ENCODE data around the gene OSMR.

The OSMR gene

GRCh38 chr5:38874948-38875456, 29.2 kb downstream of the OSMR start:
- no peak for DNase-seq

GRCh38 chr5:38878391-38879077, 32.7 kb downstream of the OSMR start:
- DNase-seq: no peak

GRCh38 chr5:38879078-38879460, 33.3 kb downstream of the OSMR start:
- no peak for DNase-seq

GRCh38 chr5:38883842-38884241, 38.0 kb downstream of the OSMR start:
- DNase-seq: no peak

- no peak for DNase-seq
Observed at GRCh38 chr5:38885208-38885607, 39.4 kb downstream of the OSMR start.

- no peak for DNase-seq
Observed at GRCh38 chr5:38888041-38888440, 42.2 kb downstream of the OSMR start.

GRCh38 chr5:38889424-38889823, 43.6 kb downstream of the OSMR start:
- DNase-seq: no peak

GRCh38 chr5:38891563-38891962, 45.8 kb downstream of the OSMR start:
- no peak for DNase-seq

GRCh38 chr5:38892363-38892762, 46.6 kb downstream of the OSMR start:
- no peak for DNase-seq

- DNase-seq: no peak
Observed at GRCh38 chr5:38896760-38897159, 50.9 kb downstream of the OSMR start.

- no peak for DNase-seq
Observed at GRCh38 chr5:38899936-38900335, 54.1 kb downstream of the OSMR start.

- DNase-seq: no peak
Observed at GRCh38 chr5:38905516-38905915, 59.7 kb downstream of the OSMR start.

- no peak for DNase-seq
Observed at GRCh38 chr5:38906503-38906902, 60.7 kb downstream of the OSMR start.

- no peak for DNase-seq
Observed at GRCh38 chr5:38911933-38912332, 66.1 kb downstream of the OSMR start.

- no peak for DNase-seq
Observed at GRCh38 chr5:38913714-38914113, 67.9 kb downstream of the OSMR start.

GRCh38 chr5:38916802-38917201, 71.0 kb downstream of the OSMR start:
- DNase-seq: no peak

GRCh38 chr5:38921174-38921573, 75.4 kb downstream of the OSMR start:
- DNase-seq: no peak

GRCh38 chr5:38922199-38922598, 76.4 kb downstream of the OSMR start:
- DNase-seq: no peak

GRCh38 chr5:38923661-38924451, 78.0 kb downstream of the OSMR start:
- DNase-seq: no peak

- no peak for DNase-seq
Observed at GRCh38 chr5:38925154-38925925, 79.5 kb downstream of the OSMR start.

- no peak for DNase-seq
Observed at GRCh38 chr5:38926121-38926520, 80.3 kb downstream of the OSMR start.

GRCh38 chr5:38927470-38927869, 81.7 kb downstream of the OSMR start:
- no peak for DNase-seq

GRCh38 chr5:38929838-38930237, 84.0 kb downstream of the OSMR start:
- no peak for DNase-seq

- no peak for DNase-seq
Observed at GRCh38 chr5:38931731-38932130, 85.9 kb downstream of the OSMR start.

All from GF-D8 (cell line).